GM12892 (cell line): ENCODE data around the gene RNF115.

Source experiments
- POLR2A ChIP-seq: IDR thresholded peaks from 2 replicates; pipeline ENCODE4 v1.6.1; 2011; ENCODE audit warnings: low read depth, low read length, control low read depth
- POLR2AphosphoS5 ChIP-seq: IDR thresholded peaks from 2 replicates; pipeline ENCODE4 v1.6.1; 2011; ENCODE audit warnings: low read depth, low read length, control low read depth
- TAF1 ChIP-seq: IDR thresholded peaks from 2 replicates; pipeline ENCODE4 v1.6.1; 2011; ENCODE audit warnings: low read depth, mild to moderate bottlenecking, control low read depth, low read length, borderline replicate concordance

GRCh38 chr1:145843031-145843430, 19.1 kb upstream of the RNF115 start:
- TF ChIP-seq POLR2A (no peak), POLR2AphosphoS5 (no peak), TAF1 (no peak)
